GM19468 (cell line): Measurements from ENCODE around the gene MFAP2.

ENCODE experiments used
- ATAC-seq: cut with Tn5 transposase; IDR thresholded peaks from one replicate; pipeline ENCODE4 v1.9.1; 2021; ENCODE audit warnings: mild to moderate bottlenecking, moderate library complexity, moderate number of reproducible peaks; ENCODE audit not compliant: unreplicated experiment; ENCODE audit errors: extremely low read depth

MFAP2 gene, protein sequence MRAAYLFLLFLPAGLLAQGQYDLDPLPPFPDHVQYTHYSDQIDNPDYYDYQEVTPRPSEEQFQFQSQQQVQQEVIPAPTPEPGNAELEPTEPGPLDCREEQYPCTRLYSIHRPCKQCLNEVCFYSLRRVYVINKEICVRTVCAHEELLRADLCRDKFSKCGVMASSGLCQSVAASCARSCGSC

DNA sequence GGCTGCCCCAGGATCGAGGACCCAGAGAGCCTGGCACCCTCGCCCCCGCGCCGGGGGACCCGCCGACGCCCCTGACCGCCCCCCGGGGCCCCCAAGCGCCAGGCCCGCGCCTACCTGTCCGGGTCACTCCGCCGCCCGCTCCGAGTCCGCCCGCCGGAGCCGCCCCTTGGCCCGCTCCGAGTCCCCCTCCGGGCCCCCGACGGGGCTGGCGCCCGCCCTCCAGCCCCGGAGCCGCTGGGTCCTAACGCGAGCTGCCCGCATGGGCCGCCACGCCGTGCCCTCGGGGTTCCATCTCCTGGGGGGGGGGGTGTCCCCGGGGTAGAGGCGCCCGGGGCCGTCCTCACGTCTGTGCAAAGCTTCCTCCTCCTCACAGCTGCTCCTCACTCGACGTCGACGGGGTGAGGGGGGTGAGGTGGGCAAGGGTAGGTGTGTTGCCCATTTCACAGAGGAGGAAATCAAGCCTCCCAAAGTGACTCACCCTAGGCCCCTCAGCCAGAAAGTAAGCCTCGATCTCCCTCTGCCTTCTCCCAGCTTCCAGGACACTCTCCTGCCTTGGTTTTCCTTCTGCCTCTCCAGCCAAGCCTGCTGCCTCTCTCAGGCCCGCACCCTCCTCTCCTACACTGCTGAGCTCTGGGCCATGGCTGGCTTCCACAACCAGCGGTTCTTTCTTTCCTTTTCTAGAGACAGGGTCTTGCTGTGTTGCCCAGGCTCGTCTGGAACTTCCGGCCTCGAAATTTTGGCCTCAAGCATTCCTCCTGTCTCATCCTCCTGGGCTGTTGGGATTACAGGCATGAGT is at the start of gene MFAP2:
MFAP2 (minus strand) TSS at position 148 of the 796 bp plus-strand sequence. CDS start 2,347 bp downstream, outside the sequence.
- ATAC-seq: no peak

- ATAC-seq: no peak
Measured at GRCh38 chr1:17030206-17030605, 49.8 kb upstream of the MFAP2 start.

DNA sequence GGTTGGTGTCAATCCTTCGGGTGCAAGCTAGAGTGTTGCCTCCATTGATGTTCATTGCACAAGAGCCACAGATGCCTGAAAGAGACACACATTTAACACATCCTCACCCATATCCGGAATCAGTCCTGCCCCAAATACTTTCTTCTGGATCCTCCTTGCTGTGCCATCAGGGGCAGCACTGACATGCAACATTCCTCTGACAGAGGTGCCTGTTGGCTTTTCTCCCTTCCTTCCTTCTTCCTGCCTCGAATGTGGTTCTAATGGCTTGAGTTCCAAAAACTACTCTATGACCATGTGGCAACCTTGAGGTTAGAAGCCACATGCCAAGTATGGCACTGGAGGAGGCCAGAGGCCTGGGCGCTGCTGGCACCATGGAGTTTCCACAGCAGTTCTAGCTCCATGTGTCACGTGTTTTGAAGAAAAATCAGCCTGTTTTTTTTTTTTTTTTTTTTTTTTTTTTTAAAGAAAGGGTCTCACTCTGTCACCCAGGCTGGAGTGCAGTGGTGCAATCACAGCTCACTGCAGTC is 48.3 kb upstream of the MFAP2 start:
- no peak for ATAC-seq

GRCh38 chr1:17027900-17028299 is 47.5 kb upstream of the MFAP2 start:
- no peak for ATAC-seq

DNA sequence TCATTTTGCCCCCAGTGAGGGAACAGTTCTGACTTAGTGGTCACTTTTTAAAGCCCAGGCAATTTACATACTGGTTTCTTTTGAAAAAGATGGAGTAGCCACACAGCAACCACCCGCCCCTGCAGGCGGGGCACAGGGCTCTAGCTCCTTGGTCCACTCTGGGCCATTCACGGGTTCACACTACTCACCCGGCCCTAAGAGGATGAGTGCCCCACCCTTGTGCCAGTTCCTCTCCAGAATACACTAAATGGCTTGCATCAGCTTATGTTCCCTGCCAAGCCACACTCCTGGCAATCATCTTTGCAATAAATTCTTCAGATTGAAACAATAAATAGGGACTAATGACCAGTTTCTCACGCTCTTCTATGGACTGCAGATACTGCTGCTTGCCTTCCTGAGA is 47.0 kb upstream of the MFAP2 start:
- ATAC-seq: no peak

GRCh38 chr1:17024721-17025120 is 44.3 kb upstream of the MFAP2 start:
- no peak for ATAC-seq

- no peak for ATAC-seq
Measured at GRCh38 chr1:17023573-17023972, 43.2 kb upstream of the MFAP2 start.

DNA sequence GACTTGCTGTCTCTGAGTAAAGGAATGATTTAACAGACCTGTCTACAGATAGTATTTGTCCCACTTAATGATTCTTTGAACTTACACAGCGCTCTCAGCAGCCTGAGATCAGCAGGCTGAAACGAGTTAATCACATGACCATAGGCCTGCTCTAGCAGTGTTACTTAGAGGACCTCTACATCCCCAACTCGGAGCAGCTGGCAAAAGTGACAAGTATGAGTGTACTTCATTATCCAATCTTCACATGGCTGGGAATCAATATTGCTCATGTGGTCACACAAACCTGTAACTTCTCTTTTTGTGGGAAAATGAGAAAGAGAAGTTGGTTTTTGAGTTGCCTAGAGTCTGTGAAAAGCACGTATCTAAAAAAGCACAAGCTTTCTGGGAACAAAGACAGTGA is 42.7 kb upstream of the MFAP2 start:
- ATAC-seq: peak; percentile 46

- ATAC-seq: no peak
Measured at GRCh38 chr1:17021896-17022295, 41.5 kb upstream of the MFAP2 start.

DNA sequence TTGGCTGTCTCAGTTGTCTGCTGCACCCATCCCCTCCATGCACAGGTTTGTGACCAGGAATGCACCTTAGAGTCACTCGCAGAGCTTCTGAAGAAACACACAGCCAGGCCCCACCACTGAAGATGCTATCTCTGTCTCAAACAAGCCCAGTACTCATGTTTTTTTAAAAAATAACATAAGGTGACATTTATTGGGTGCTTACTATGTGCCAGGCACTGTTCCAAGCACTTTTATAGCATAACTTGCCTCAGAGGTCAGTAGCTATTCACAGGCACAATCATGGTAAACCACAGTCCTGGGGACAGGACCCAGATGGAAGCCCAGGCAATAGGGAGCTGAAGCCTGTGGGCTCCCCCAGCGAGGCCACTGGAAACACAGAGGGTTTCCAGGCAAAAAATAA is 40.1 kb upstream of the MFAP2 start:
- no peak for ATAC-seq

GRCh38 chr1:17018849-17019248 is 38.4 kb upstream of the MFAP2 start:
- ATAC-seq: no peak

GRCh38 chr1:17017435-17017834 is 37.0 kb upstream of the MFAP2 start:
- no peak for ATAC-seq

DNA sequence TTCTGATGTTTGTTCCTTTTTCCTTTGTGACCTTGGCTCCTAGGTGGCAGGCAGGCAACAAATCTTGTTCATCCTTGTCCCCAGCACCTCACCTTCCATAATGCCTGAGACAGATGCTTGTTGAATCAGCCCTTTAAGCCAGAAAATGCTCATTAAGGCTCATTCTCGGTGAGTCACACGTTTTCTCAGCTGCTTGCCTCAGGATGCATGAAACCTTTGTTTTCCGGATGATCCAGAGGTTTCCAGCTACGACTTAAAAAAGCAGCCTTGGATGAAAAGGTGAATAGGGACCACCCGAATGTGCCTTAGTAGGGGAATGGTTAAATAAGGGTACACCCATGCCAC is 35.9 kb upstream of the MFAP2 start:
- ATAC-seq: no peak

DNA sequence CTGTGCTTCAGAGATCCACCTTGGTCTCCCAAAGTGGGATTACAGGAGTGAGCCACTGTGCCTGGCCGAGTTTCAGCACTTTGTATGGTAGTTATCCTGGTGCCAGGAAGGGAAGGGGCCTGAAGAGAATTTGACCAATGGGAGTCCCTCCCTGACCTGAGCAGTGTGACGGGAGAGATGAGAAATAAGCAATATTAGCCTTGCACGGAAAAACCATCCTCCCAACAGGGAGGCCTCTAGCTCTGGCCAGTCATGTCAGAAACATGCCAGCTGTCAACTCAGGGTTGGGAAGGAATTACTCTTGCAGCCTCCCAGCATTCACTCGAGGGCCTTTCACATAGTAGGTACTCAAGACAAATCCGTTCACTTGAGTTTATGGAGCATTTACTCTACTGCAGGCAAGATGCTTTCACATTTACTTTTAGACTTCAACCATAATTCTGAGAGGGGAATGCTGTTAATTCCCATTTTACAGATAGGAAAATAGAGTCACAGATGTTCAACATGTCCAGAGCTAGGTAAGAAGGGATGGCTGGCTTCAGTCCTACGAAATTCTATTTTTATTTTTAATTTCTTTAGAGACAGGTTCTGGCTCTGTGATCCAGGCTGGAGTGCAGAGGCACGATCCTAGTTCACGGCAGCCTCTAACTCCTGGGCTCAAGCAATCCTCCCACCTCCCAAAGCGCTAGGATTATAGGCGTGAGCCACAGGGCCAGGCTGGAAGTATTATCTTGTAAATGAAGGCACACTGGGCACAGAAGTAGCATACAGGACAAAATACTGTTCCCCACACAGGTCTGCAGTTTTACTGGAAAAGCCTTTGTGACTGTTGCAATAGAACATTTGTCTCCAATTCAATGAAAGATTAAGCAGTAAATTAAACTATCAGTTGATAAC is 34.5 kb upstream of the MFAP2 start:
- no peak for ATAC-seq

GRCh38 chr1:17013491-17014320 is 33.3 kb upstream of the MFAP2 start:
- no peak for ATAC-seq

GRCh38 chr1:17012775-17013490 is 32.5 kb upstream of the MFAP2 start:
- no peak for ATAC-seq

DNA sequence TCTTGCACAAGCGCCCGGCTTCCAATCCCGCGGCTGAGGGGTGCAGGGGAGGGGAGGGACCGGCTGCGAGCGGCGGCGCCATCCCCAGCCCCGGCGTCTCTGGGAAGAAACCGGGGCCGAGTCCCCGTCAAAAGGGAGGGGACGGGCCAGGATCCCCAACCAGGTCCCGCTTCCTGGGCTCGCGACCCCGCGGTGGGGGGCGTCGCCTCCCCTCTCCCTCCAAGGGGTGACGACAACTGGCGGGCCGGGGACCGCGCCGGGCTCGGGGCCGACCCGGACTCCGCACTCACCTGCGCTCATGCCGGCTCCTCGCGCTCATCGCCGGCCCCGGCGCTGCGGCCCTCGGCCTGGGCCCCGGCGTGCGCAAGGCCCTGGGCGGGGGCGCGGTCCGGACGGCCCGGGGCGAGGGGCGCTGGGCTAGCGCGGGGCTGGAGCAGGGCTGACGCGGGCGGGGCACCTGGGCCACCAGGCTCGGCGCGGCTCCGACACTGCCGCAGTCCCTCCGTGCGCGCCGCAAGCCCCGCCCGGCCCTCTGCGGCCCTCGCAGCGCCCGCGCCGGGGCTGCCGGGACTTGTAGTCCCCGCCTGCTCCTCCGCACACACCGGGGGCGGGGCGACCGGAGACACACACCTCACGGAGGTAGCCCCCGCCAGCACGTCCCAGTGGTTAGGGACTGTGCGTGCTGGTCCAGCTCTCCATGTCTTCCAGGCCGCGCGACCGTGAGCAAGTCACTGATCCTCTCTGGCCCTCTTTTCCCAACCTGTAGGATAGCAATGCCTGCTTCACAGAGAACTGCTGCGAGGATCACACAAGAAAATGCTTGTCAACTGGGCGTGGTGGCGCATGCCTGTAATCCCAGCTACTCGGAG is 31.3 kb upstream of the MFAP2 start, which contains the start of gene ATP13A2:
ATP13A2 (minus strand) TSS at position 490 of the 869 bp plus-strand sequence; CDS start at position 300, 190 bp downstream.
- peak; percentile 66 for ATAC-seq

DNA sequence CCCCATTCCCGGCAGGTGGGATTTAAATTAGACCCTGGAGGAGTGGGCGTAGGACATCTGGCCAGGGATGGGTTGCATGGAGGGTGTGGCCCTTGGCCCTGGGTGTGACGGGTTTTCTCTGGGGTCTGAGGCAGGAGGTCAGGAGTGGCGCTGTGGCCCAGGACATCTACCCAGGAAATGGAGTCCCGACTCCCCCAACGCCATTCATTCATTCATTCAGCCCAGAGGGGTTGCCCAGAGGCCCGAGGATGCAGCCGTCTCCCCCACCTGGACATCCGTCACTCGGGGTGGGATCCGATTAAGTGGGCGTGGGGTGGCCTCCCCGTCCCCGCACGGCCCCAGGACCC is 30.6 kb upstream of the MFAP2 start:
- no peak for ATAC-seq
